IMR-90 (cell line): ENCODE data around the gene ADGRG2. TPM values are rescaled to one million over a fixed set of nuclear protein-coding genes. Genes with fewer than 3 reads are reported as not detected.

Source experiments
- ATAC-seq: fragments of 200-7000 bp; cut with Tn5 transposase; 2 replicates; pipeline ENCODE4 v1.9.1; 2020; ENCODE audit warnings: low read depth, mild to moderate bottlenecking, moderate library complexity
- BruUV-seq: library from RNA; stranded (reverse); fragments of 400-500 nt; replicated peaks from 2 replicates; lab custom pipeline; 2021; lab: Mats Ljungman, UMichigan
- CTCF ChIA-PET: fragments of 300-600 bp; formaldehyde crosslinking; extraction: SDS; loops from one replicate; lab custom pipeline; 2021; ENCODE audit warnings: antibody characterized with exemption; lab: Yijun Ruan, JAX
- POLR2A ChIA-PET: fragments of 300-600 bp; sonication (Branson Sonifier 250); formaldehyde crosslinking; loops from one replicate; lab custom pipeline; 2022; ENCODE audit warnings: antibody characterized with exemption; ENCODE audit not compliant: unreplicated experiment; lab: Charles Lee
- DNase-seq: peaks from one replicate; pipeline ENCODE4 v3.0.0; 2013
- H2AFZ ChIP-seq: replicated peaks from 2 replicates; pipeline ENCODE3; 2013; ENCODE audit warnings: low read length, mild to moderate bottlenecking; ENCODE audit not compliant: poor library complexity
- H2AK5ac ChIP-seq: 2 replicates; pipeline ENCODE4 v1.6.1; 2013; ENCODE audit warnings: low read depth, low read length, inconsistent platforms
- H2AK9ac ChIP-seq: replicated peaks from 2 replicates; pipeline ENCODE3; 2013; ENCODE audit warnings: mild to moderate bottlenecking, low read depth, low read length, moderate library complexity; ENCODE audit not compliant: poor library complexity
- H2BK120ac ChIP-seq: 2 replicates; pipeline ENCODE4 v1.6.1; 2013; ENCODE audit warnings: low read depth, low read length, inconsistent platforms
- H2BK15ac ChIP-seq: 3 replicates; pipeline ENCODE4 v1.6.1; 2013; ENCODE audit warnings: low read depth, low read length, inconsistent platforms
- H2BK20ac ChIP-seq: 2 replicates; pipeline ENCODE4 v1.6.1; 2013; ENCODE audit warnings: low read depth, mild to moderate bottlenecking, inconsistent platforms, low read length, moderate library complexity
- H2BK5ac ChIP-seq: 2 replicates; pipeline ENCODE4 v1.6.1; 2013; ENCODE audit warnings: mild to moderate bottlenecking, low read depth, low read length, inconsistent platforms; ENCODE audit not compliant: poor library complexity, severe bottlenecking
- H3K14ac ChIP-seq: replicated peaks from 2 replicates; pipeline ENCODE4 v1.6.1; 2013; ENCODE audit warnings: low read depth, low read length, inconsistent platforms
- H3K18ac ChIP-seq: 2 replicates; pipeline ENCODE4 v1.6.1; 2013; ENCODE audit warnings: low read depth, low read length, control low read depth
- H3K23ac ChIP-seq: 2 replicates; pipeline ENCODE4 v1.6.1; 2013; ENCODE audit warnings: low read depth, low read length, inconsistent platforms
- H3K27ac ChIP-seq: 2 replicates; pipeline ENCODE4 v1.5.1; 2013; ENCODE audit warnings: mild to moderate bottlenecking, control low read depth, low read length; ENCODE audit not compliant: insufficient read depth
- H3K27me3 ChIP-seq: 2 replicates; pipeline ENCODE4 v1.6.1; 2013; ENCODE audit warnings: low read length; ENCODE audit not compliant: control insufficient read depth, insufficient read depth
- H3K36me3 ChIP-seq: 2 replicates; pipeline ENCODE4 v1.6.1; 2013; ENCODE audit warnings: low read length, mixed read lengths; ENCODE audit not compliant: control insufficient read depth, insufficient read depth
- H3K4ac ChIP-seq: 2 replicates; pipeline ENCODE4 v1.6.1; 2013; ENCODE audit warnings: low read depth, low read length, inconsistent platforms
- H3K4me1 ChIP-seq: 2 replicates; pipeline ENCODE4 v1.6.1; 2013; ENCODE audit warnings: low read length, mixed read lengths; ENCODE audit not compliant: control insufficient read depth, insufficient read depth
- H3K4me2 ChIP-seq: 2 replicates; pipeline ENCODE4 v1.6.1; 2013; ENCODE audit warnings: low read depth, mild to moderate bottlenecking, control low read depth, low read length, moderate library complexity
- H3K4me3 ChIP-seq: 2 replicates; pipeline ENCODE4 v1.5.1; 2013; ENCODE audit warnings: low read depth, mild to moderate bottlenecking, control low read depth, low read length, moderate library complexity; ENCODE audit not compliant: insufficient read depth
- H3K56ac ChIP-seq: 2 replicates; pipeline ENCODE4 v1.6.1; 2013; ENCODE audit warnings: low read length, inconsistent platforms; ENCODE audit not compliant: insufficient read depth; ENCODE audit errors: extremely low read depth
- H3K79me1 ChIP-seq, 2 experiments: 2 replicates each; pipeline ENCODE4 v1.6.1; 2013; ENCODE audit warnings: low read length in 2 of 2, inconsistent platforms in 1 of 2, low read depth in 1 of 2
- H3K9ac ChIP-seq: 2 replicates; pipeline ENCODE4 v1.6.1; 2013; ENCODE audit warnings: low read depth, low read length, control low read depth
- H3K9me1 ChIP-seq: 2 replicates; pipeline ENCODE4 v1.6.1; 2013; ENCODE audit warnings: low read length, inconsistent platforms; ENCODE audit not compliant: insufficient read depth
- H3K9me3 ChIP-seq: 2 replicates; pipeline ENCODE4 v1.6.1; 2013; ENCODE audit warnings: low read length; ENCODE audit not compliant: control insufficient read depth, insufficient read depth
- H4K20me1 ChIP-seq: 2 replicates; pipeline ENCODE4 v1.6.1; 2013; ENCODE audit warnings: low read length, inconsistent platforms; ENCODE audit not compliant: insufficient read depth
- H4K5ac ChIP-seq: 2 replicates; pipeline ENCODE4 v1.6.1; 2013; ENCODE audit warnings: mild to moderate bottlenecking, low read depth, low read length, control low read depth
- H4K8ac ChIP-seq, 2 experiments: 2 replicates each; pipeline ENCODE4 v1.6.1; 2013; ENCODE audit warnings: low read depth in 2 of 2, low read length in 2 of 2, control low read depth in 1 of 2, inconsistent platforms in 1 of 2
- H4K91ac ChIP-seq: 2 replicates; pipeline ENCODE4 v1.6.1; 2013; ENCODE audit warnings: low read depth, low read length, inconsistent platforms; ENCODE audit not compliant: insufficient read depth
- BHLHE40 ChIP-seq: fragments of 150-350 bp; IDR thresholded peaks from 2 replicates; pipeline ENCODE4 v1.6.1; 2016; ENCODE audit warnings: mild to moderate bottlenecking, low read depth, low read length
- CHD1 ChIP-seq: IDR thresholded peaks from 2 replicates; pipeline ENCODE4 v1.6.1; 2012; ENCODE audit warnings: low read depth, low read length, improper control_type of control experiment
- CTCF ChIP-seq: conservative IDR thresholded peaks from 2 replicates; pipeline ENCODE4 v1.5.1; 2012; ENCODE audit warnings: mild to moderate bottlenecking, low read depth, low read length, improper control_type of control experiment
- FOS ChIP-seq: fragments of 150-350 bp; IDR thresholded peaks from 2 replicates; pipeline ENCODE4 v1.6.1; 2016; ENCODE audit warnings: low read depth, low read length
- MAFK ChIP-seq: IDR thresholded peaks from 2 replicates; pipeline ENCODE4 v1.6.1; 2012; ENCODE audit warnings: low read depth, low read length, improper control_type of control experiment
- MAZ ChIP-seq: IDR thresholded peaks from 2 replicates; pipeline ENCODE4 v1.6.1; 2012; ENCODE audit warnings: low read depth, mild to moderate bottlenecking, low read length, improper control_type of control experiment, moderate library complexity, borderline replicate concordance
- POLR2A ChIP-seq: IDR thresholded peaks from 2 replicates; pipeline ENCODE4 v1.6.1; 2012; ENCODE audit warnings: mild to moderate bottlenecking, low read depth, low read length
- RAD21 ChIP-seq: IDR thresholded peaks from 2 replicates; pipeline ENCODE4 v1.6.1; 2012; ENCODE audit warnings: low read length, improper control_type of control experiment
- RFX5 ChIP-seq: IDR thresholded peaks from 2 replicates; pipeline ENCODE4 v1.8.0; 2012; ENCODE audit warnings: low read depth, mild to moderate bottlenecking, low read length, moderate library complexity
- WGBS, 2 experiments: methylation state at CpG; one replicate each; pipeline versions ENCODE4 v1.1.5 to v1.1.7; 2013; ENCODE audit warnings: missing lambda C conversion rate in 2 of 2; ENCODE audit not compliant: insufficient read length in 1 of 2; ENCODE audit errors: extremely low coverage in 2 of 2; 5-methylcytosine and 5-hydroxymethylcytosine counted together
- dilution Hi-C: fragments of 300-500 bp; cut with HindIII; formaldehyde crosslinking; loops from one replicate; pipeline ENCODE4 v1.14.3; 2018; ENCODE audit warnings: low sequenced_read_pairs; ENCODE audit not compliant: unreplicated experiment
- in situ Hi-C: fragments of 300-500 bp; cut with MboI; formaldehyde crosslinking; loops from 3 replicates; pipeline ENCODE4 v1.14.3; 2019; ENCODE audit warnings: low sequenced_read_pairs, inconsistent platforms, mixed read lengths
- intact Hi-C: fragments of 100-400 bp; cut with micrococcal nuclease; formaldehyde crosslinking; loops from 2 replicates; pipeline ENCODE4 v1.10.0; 2022
- polyA plus RNA-seq, 3 experiments: library from polyadenylated mRNA; depleted of rRNA; stranded (reverse); fragments of >200 nt; gene quantifications; 2 replicates each; pipeline ENCODE4 v1.2.3, GENCODE V29; 2012; ENCODE audit warnings: low replicate concordance in 1 of 3
- total RNA-seq: library from RNA; depleted of rRNA; stranded (reverse); fragments of >200 nt; gene quantifications from 2 replicates; pipeline ENCODE4 v1.2.3, GENCODE V29; 2012
- TF ChIP-seq, protein P1 (sequence below): fragments of 150-350 bp; IDR thresholded peaks from 2 replicates; pipeline ENCODE4 v1.6.1; 2017; ENCODE audit warnings: mild to moderate bottlenecking, antibody characterized with exemption, low read length, low read depth

Gene ADGRG2
- total and polyA plus RNA-seq, 2 of the 4 experiments (the other 2 are of a cell fraction): under 0.01 to 0.07 TPM

GRCh38 chrX:19019996-19020395, 102.3 kb downstream of the ADGRG2 start:
- H3K36me3 ChIP-seq: no peaks in the 10 kb centered on the region
- WGBS, 2 experiments: no CpG with 5 or more reads among the region's 2 CpGs
- in situ Hi-C loops (no loop called here), dilution Hi-C loops (no loop called here), intact Hi-C loops (loop anchor here (5.0 kb wide), 1 partner anchor 312 kb away; no protein-coding TSS in a partner anchor)
- DNase-seq (peak; percentile 9), ATAC-seq (no peak)
- no peak overlapping the region for H3K23ac ChIP-seq
- BruUV-seq: no TSS peak
- H3K79me1 ChIP-seq: no peaks in the 10 kb centered on the region
- H2BK20ac ChIP-seq: no peak overlapping the region
- H4K20me1 ChIP-seq: no peaks in the 10 kb centered on the region
- H3K9ac ChIP-seq: no peak overlapping the region
- no peaks in the 10 kb centered on the region for H3K4me1 ChIP-seq
- TF ChIP-seq RAD21 (no peak), POLR2A (no peak), BHLHE40 (no peak), MAFK (no peak), FOS (no peak), MAZ (no peak), CHD1 (no peak), CTCF (no peak), RFX5 (no peak)
- TF ChIP-seq, protein P1, sequence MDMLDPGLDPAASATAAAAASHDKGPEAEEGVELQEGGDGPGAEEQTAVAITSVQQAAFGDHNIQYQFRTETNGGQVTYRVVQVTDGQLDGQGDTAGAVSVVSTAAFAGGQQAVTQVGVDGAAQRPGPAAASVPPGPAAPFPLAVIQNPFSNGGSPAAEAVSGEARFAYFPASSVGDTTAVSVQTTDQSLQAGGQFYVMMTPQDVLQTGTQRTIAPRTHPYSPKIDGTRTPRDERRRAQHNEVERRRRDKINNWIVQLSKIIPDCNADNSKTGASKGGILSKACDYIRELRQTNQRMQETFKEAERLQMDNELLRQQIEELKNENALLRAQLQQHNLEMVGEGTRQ: no peak
- H4K5ac ChIP-seq: no peak overlapping the region
- no peak overlapping the region for H2AK5ac ChIP-seq
- H3K27ac ChIP-seq: no peak overlapping the region
- H3K9me3 ChIP-seq: no peaks in the 10 kb centered on the region
- H2BK15ac ChIP-seq: no peak overlapping the region
- no peak overlapping the region for H3K4ac ChIP-seq
- ChIA-PET POLR2A (no interaction called here), CTCF (no interaction called here)
- H3K9me1 ChIP-seq: no peaks in the 10 kb centered on the region
- H2BK120ac ChIP-seq: no peak overlapping the region
- H4K8ac ChIP-seq: no peak overlapping the region
- H2AFZ ChIP-seq: no peak overlapping the region
- no peak overlapping the region for H4K91ac ChIP-seq
- H3K56ac ChIP-seq: no peak overlapping the region
- H3K27me3 ChIP-seq: no peaks in the 10 kb centered on the region
- H3K4me2 ChIP-seq: no peak overlapping the region
- H3K4me3 ChIP-seq: no peak overlapping the region
- H2BK5ac ChIP-seq: no peak overlapping the region
- no peak overlapping the region for H3K18ac ChIP-seq
- H2AK9ac ChIP-seq: no peak overlapping the region
- H3K14ac ChIP-seq: no peak overlapping the region
